GM12864 (cell line): Measurements from ENCODE around the gene ZRSR2.
"Not testable (repeated sequence)": the region's sequence is repeated elsewhere in the genome, so short reads cannot be mapped to it uniquely, and the experiment has no call there.

Experiments used
- DNase-seq: peaks from one replicate; pipeline ENCODE4 v3.0.0-alpha.2; 2011; ENCODE audit warnings: low read depth
- H3K4me3 ChIP-seq: 2 replicates; pipeline ENCODE4 v1.5.1; 2011; ENCODE audit warnings: mild to moderate bottlenecking, low read depth, low read length, control low read depth
- CTCF ChIP-seq: IDR thresholded peaks from 2 replicates; pipeline ENCODE4 v1.5.1; 2011; ENCODE audit warnings: low read depth, mild to moderate bottlenecking, moderate library complexity, low read length, control low read depth, inconsistent platforms; ENCODE audit errors: missing control alignments

The ZRSR2 gene

GRCh38 chrX:15749642-15750610, 40.4 kb upstream of the ZRSR2 start:
- H3K4me3 ChIP-seq: no peak overlapping the region
- TF ChIP-seq CTCF: no peak
- no peak for DNase-seq

GRCh38 chrX:15750611-15751154, 39.6 kb upstream of the ZRSR2 start:
- no peak for TF ChIP-seq CTCF
- H3K4me3 ChIP-seq: no peak overlapping the region
- DNase-seq: no peak

GRCh38 chrX:15751155-15751819, 39.0 kb upstream of the ZRSR2 start:
- no peak for TF ChIP-seq CTCF
- H3K4me3 ChIP-seq: no peak overlapping the region
- DNase-seq: no peak

GRCh38 chrX:15755091-15755490, 35.2 kb upstream of the ZRSR2 start:
- TF ChIP-seq CTCF: no peak
- no peak for DNase-seq
- no peak overlapping the region for H3K4me3 ChIP-seq

GRCh38 chrX:15758140-15758539, 32.1 kb upstream of the ZRSR2 start:
- DNase-seq: no peak
- no peak overlapping the region for H3K4me3 ChIP-seq
- no peak for TF ChIP-seq CTCF

- H3K4me3 ChIP-seq, DNase-seq: not testable (repeated sequence)
Observed at GRCh38 chrX:15759886-15760285, 30.4 kb upstream of the ZRSR2 start.

GRCh38 chrX:15761564-15762191, 28.6 kb upstream of the ZRSR2 start:
- DNase-seq: no peak
- no peak overlapping the region for H3K4me3 ChIP-seq
- peak; percentile 73 for TF ChIP-seq CTCF
